Tibial artery (tissue), 4 donors: ENCODE results near the gene ZFPM1.

ENCODE experiments used
- DNase-seq, 2 donors: peaks; one replicate each; pipeline ENCODE4 v3.0.0-alpha.2; 2019
- H3K27ac ChIP-seq, 2 donors: fragments of 200-600 bp; sonication (generic) in 1 of 2; 1 replicate in 1 of 2; 2 replicates in 1 of 2; pipeline ENCODE4 v1.5.1; 2018 to 2019; ENCODE audit warnings: mild to moderate bottlenecking in 1 of 2
- H3K27me3 ChIP-seq, 2 donors: fragments of 200-600 bp; sonication (generic) in 1 of 2; one replicate each; pipeline versions ENCODE4 v1.5.1 to v1.6.0; 2016 to 2019
- H3K36me3 ChIP-seq, 3 donors: fragments of 200-600 bp; sonication (generic) in 2 of 3; one replicate each; pipeline ENCODE4 v1.5.1; 2016 to 2019; ENCODE audit warnings: mild to moderate bottlenecking in 2 of 3
- H3K4me1 ChIP-seq, 4 donors: fragments of 200-600 bp; sonication (generic) in 2 of 4; 1 replicate in 3 of 4; 2 replicates in 1 of 4; pipeline ENCODE4 v1.5.1; 2016 to 2019
- H3K4me3 ChIP-seq, 2 donors: fragments of 200-600 bp; sonication (generic) in 1 of 2; 1 replicate in 1 of 2; 2 replicates in 1 of 2; pipeline ENCODE4 v1.5.1; 2018 to 2019; ENCODE audit warnings: mild to moderate bottlenecking in 2 of 2
- H3K9me3 ChIP-seq, 3 donors: fragments of 200-600 bp; sonication (generic) in 1 of 3; one replicate each; pipeline ENCODE4 v1.5.1; 2016 to 2019
- CTCF ChIP-seq, 2 experiments: fragments of 200-600 bp in 1 of 2; fragments of 450-650 bp in 1 of 2; IDR thresholded peaks; one replicate each; pipeline ENCODE4 v1.5.1; 2017 to 2019; ENCODE audit warnings: antibody characterized with exemption in 2 of 2, mild to moderate bottlenecking in 1 of 2, moderate library complexity in 1 of 2
- intact Hi-C: fragments of 100-400 bp; cut with DNase I; formaldehyde crosslinking; loops from one replicate; pipeline ENCODE4 v1.15.0; 2023; ENCODE audit warnings: low total_unique reads

The ZFPM1 gene

DNA sequence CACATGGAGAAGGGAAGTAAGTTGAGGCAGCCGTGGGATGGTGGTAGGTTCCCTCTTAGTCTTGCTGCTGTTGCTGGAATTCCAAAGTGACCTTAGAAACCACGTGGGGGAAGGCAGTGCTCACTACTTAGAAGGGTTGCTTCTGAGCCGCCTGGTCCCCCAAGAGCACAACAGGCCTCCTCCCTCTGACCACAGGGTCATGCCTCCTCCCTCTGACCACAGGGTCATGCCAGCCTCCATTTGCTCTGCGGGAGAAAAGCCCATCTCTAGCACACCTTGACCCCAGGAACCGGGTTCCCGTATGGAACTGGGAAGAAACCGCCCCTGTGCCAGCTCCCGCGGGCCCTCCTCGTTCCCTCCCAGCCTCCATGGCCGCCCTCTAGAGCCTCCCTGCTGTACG lies 13.4 kb upstream of the ZFPM1 start:
- Histone ChIP-seq H3K9me3 (no peaks in the 10 kb centered on the region), H3K4me1 (peaks cover 0 to 15% (median 4%) of the 10 kb centered on the region in 4 donors), H3K36me3 (no peaks in the 10 kb centered on the region), H3K4me3 (no peak overlapping the region), H3K27me3 (peaks cover 0 to 38% of the 10 kb centered on the region in 2 donors), H3K27ac (no peak overlapping the region)
- no peak for DNase-seq
- no peak for TF ChIP-seq CTCF (IDR thresholded peaks at IDR 0.05)
- intact Hi-C loops, result loop anchor here (5.0 to 10.0 kb wide), 2 partner anchors 123 to 345 kb away; partner anchors contain the start of gene PIEZO1

GRCh38 chr16:88440111-88440510 lies 13.0 kb upstream of the ZFPM1 start:
- H3K9me3 ChIP-seq, result no peaks in the 10 kb centered on the region
- H3K27ac ChIP-seq, result no peak overlapping the region
- peaks cover 0 to 41% of the 10 kb centered on the region in 2 donors for H3K27me3 ChIP-seq
- peaks cover 0 to 15% (median 4%) of the 10 kb centered on the region in 4 donors for H3K4me1 ChIP-seq
- intact Hi-C loops, result loop anchor here (5.0 to 10.0 kb wide), 2 partner anchors 122 to 345 kb away; partner anchors contain the start of gene PIEZO1
- no peak for TF ChIP-seq CTCF (IDR thresholded peaks at IDR 0.05)
- DNase-seq, result no peak
- no peak overlapping the region for H3K4me3 ChIP-seq
- H3K36me3 ChIP-seq, result no peaks in the 10 kb centered on the region

DNA sequence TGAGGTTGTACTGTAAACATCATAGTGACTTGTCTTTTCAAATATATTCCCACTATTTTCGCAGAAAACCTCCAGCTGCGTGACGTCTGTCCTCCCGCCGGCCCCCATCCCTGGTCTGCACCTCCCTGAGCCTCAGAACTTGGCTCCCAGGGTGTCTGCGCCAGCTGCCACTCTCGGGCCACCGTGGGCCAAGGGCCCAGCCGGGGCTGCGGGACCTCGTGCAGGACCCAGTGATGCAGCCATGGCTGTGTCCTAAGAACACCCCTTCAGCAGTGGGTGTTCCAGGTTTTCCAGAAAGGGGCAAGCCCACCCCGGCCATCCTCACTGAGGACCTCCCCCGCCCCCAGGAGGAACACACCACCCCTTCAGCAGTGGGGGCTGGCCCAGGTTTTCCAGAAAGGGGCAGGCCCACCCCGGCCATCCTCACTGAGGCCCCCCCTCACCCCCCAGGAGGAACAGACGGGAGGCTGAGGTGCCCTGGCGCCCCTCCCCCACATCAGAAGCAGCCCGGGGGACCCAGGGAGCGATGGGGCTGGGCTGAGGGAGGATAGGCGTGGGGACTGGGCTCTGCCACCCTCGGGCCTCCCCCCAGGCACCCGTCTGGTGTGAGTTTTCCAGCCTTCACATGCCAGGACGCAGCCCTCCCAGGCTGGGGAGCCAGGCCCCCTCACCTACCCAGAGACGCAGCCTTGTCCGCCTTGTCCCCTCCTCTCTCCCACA lies 12.2 kb upstream of the ZFPM1 start:
- Histone ChIP-seq H3K27me3 (peaks cover 0 to 48% of the 10 kb centered on the region in 2 donors), H3K36me3 (no peaks in the 10 kb centered on the region), H3K9me3 (no peaks in the 10 kb centered on the region), H3K4me1 (peaks cover 0 to 15% (median 4%) of the 10 kb centered on the region in 4 donors), H3K27ac (no peak overlapping the region), H3K4me3 (no peak overlapping the region)
- intact Hi-C loops, result loop anchor here (5.0 to 10.0 kb wide), 2 partner anchors 121 to 344 kb away; partner anchors contain the start of gene PIEZO1
- no peak for DNase-seq
- no peak for TF ChIP-seq CTCF (IDR thresholded peaks at IDR 0.05)

DNA sequence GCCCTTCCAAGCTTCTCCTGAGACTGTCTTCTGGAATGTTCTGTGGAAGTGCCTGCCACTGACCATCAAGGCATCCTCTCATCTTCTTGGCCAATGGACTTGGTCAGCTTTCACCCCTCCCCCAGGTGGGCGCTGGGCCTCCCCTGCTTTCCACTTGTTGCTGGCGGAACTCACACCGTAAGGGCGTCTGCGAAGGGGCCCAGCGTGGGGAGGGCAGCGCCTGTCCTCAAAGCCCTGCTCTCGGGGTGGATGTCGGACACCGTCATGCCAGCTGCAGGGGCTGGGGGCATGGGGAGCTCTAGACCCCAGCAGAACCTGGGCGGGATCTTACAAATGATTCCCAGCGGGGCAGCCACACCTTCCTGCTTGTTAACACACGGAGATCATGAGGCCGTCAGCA lies 11.6 kb upstream of the ZFPM1 start:
- Histone ChIP-seq H3K27me3 (peaks cover 0 to 54% of the 10 kb centered on the region in 2 donors), H3K27ac (no peak overlapping the region), H3K4me1 (peaks cover 0 to 15% (median 4%) of the 10 kb centered on the region in 4 donors), H3K36me3 (no peaks in the 10 kb centered on the region), H3K9me3 (no peaks in the 10 kb centered on the region), H3K4me3 (no peak overlapping the region)
- TF ChIP-seq CTCF (IDR thresholded peaks at IDR 0.05), result no peak
- intact Hi-C loops, result loop anchor here (5.0 to 10.0 kb wide), 2 partner anchors 121 to 343 kb away; partner anchors contain the start of gene PIEZO1
- no peak for DNase-seq

DNA sequence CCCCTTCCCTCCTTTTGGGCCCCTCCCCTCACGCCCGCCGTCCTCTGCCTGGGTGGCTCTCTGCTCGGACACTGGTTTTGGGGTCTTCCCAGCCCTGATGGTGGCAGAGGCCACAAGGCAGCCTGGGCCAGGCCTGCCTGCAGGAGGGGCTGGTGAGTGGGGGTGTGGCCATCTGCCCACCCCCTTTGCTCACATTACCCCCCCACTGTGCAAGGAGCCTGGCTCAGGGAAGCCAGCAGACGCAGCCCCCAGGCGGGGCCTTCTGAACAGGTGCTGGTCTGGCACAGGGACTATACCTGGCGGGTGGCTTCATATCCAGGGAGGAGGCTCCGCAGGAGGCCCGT lies 10.7 kb upstream of the ZFPM1 start:
- no peak for TF ChIP-seq CTCF (IDR thresholded peaks at IDR 0.05)
- no peaks in the 10 kb centered on the region for H3K9me3 ChIP-seq
- H3K36me3 ChIP-seq, result no peaks in the 10 kb centered on the region
- no peak for DNase-seq
- no peak overlapping the region for H3K27ac ChIP-seq
- intact Hi-C loops, result loop anchor here (5.0 to 10.0 kb wide), 2 partner anchors 120 to 342 kb away; partner anchors contain the start of gene PIEZO1
- no peak overlapping the region for H3K4me3 ChIP-seq
- H3K4me1 ChIP-seq, result peaks cover 0 to 11% (median 4%) of the 10 kb centered on the region in 4 donors
- H3K27me3 ChIP-seq, result peaks cover 0 to 54% of the 10 kb centered on the region in 2 donors
